ENCODE results near the gene ZNF771. TPM values are rescaled to one million over a fixed set of nuclear protein-coding genes. Genes with fewer than 3 reads are reported as not detected.

The ZNF771 gene
- polyA plus RNA-seq, 2 of the 4 experiments (the other 2 are of a cell fraction), result 5.7 to 7.2 TPM

DNA sequence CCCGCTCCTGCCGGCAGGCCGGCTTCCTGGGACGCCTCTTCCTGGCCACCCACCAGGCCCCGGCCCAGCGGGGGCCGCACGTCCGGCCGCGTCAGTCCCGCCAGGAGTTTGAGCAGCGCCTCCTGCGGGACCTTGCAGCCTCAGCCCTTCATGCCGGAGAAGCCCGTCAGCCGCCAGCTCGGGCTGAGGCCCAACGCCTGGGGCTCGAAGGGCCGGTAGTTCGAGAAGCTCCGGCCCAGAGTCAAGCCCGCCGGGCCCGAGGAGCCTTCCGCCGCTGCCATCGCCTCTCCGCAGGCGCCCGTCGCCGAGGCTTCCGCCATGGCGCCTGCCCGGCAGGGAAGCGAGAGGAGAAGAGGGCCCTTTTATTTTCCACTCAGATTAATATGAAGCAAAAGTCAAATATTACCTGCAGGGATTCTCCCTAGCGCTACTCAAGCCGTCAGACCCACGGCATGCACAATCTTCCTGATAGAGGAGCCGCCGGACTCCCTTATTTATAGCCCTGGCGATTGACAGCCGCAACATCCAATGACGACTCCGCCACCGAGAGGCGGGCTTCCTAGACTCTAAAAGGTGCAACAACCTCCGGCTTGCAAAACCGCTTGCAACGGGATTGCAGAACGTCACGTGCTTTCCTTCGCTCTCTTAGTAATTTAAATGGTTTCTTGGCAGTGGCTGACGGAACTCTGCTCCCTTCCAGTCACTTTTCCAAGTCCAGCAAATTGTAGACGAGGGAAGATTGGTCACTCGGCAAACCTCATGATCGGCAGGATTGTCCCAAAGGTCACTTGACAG lies 38.2 kb downstream of the ZNF771 start, which contains the start of gene SEPHS2 (continued):
- TF ChIP-seq, protein P1, sequence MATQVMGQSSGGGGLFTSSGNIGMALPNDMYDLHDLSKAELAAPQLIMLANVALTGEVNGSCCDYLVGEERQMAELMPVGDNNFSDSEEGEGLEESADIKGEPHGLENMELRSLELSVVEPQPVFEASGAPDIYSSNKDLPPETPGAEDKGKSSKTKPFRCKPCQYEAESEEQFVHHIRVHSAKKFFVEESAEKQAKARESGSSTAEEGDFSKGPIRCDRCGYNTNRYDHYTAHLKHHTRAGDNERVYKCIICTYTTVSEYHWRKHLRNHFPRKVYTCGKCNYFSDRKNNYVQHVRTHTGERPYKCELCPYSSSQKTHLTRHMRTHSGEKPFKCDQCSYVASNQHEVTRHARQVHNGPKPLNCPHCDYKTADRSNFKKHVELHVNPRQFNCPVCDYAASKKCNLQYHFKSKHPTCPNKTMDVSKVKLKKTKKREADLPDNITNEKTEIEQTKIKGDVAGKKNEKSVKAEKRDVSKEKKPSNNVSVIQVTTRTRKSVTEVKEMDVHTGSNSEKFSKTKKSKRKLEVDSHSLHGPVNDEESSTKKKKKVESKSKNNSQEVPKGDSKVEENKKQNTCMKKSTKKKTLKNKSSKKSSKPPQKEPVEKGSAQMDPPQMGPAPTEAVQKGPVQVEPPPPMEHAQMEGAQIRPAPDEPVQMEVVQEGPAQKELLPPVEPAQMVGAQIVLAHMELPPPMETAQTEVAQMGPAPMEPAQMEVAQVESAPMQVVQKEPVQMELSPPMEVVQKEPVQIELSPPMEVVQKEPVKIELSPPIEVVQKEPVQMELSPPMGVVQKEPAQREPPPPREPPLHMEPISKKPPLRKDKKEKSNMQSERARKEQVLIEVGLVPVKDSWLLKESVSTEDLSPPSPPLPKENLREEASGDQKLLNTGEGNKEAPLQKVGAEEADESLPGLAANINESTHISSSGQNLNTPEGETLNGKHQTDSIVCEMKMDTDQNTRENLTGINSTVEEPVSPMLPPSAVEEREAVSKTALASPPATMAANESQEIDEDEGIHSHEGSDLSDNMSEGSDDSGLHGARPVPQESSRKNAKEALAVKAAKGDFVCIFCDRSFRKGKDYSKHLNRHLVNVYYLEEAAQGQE (IDR thresholded peaks at IDR 0.05), result peak; percentile 56; the same call in 1 of the 2 replicates

DNA sequence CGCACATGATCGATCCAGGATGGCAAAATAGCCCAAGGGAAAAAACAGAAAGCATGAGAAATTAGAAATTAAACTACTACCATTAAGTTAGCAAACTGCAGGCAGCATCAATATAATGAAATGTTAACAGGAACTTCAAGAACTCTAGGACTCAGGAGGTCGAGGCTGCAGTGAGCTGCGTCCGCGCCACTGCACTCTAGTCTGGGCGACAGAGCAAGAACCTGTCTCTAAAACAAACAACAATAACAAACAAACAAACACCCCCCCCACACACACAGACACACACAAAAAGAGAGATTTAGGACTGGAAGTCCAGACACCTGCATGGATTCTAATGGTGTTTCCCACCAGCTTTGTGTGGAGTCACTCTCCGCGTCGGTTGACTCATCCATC lies 38.8 kb downstream of the ZNF771 start:
- ChIA-PET CTCF (interaction anchor here (1.3 to 6.7 kb wide), 4 partner anchors 15 to 183 kb away, joined by 5 to 36 read pairs (median 6); partner anchors contain the start of gene DCTPP1), POLR2A (interaction anchor here (0.6 to 2.5 kb wide), 5 partner anchors 15 to 188 kb away, joined by 3 to 11 read pairs (median 3); partner anchors contain the start of genes DCTPP1 and ZNF764)
- TF ChIP-seq, protein P2, sequence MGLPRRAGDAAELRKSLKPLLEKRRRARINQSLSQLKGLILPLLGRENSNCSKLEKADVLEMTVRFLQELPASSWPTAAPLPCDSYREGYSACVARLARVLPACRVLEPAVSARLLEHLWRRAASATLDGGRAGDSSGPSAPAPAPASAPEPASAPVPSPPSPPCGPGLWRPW (IDR thresholded peaks at IDR 0.05), result 0 out of 2 replicates have a peak, but pooled peaks have one; percentile 6
- TF ChIP-seq, protein P3, sequence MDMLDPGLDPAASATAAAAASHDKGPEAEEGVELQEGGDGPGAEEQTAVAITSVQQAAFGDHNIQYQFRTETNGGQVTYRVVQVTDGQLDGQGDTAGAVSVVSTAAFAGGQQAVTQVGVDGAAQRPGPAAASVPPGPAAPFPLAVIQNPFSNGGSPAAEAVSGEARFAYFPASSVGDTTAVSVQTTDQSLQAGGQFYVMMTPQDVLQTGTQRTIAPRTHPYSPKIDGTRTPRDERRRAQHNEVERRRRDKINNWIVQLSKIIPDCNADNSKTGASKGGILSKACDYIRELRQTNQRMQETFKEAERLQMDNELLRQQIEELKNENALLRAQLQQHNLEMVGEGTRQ (IDR thresholded peaks at IDR 0.05), result 0 out of 2 replicates have a peak, but pooled peaks have one; percentile 4
- TF ChIP-seq, protein P1 (IDR thresholded peaks at IDR 0.05), result no peak
- TF ChIP-seq KDM1A (IDR thresholded peaks at IDR 0.05; ENCODE audit: low read depth) (no peak), NR3C1 (IDR thresholded peaks at IDR 0.05) (no peak)
- ATAC-seq, result no peak
- peak overlapping the region; percentile 83 for H3K4me2 ChIP-seq
- no peak for DNase-seq (ENCODE audit: low read depth in 1 of 2, low spot score in 1 of 2)
- peak overlapping the region; percentile 84 for H3K4me3 ChIP-seq
- 74% methylated on average over 10 of the region's 10 CpGs for WGBS (ENCODE audit: missing lambda C conversion rate)
- H3K4me1 ChIP-seq, result peaks cover 19% of the 10 kb centered on the region
- H3K9me3 ChIP-seq, result no peaks in the 10 kb centered on the region
- FAIRE-seq, result no peak
- H3K27ac ChIP-seq, result peak overlapping the region; percentile 91 to 99

DNA sequence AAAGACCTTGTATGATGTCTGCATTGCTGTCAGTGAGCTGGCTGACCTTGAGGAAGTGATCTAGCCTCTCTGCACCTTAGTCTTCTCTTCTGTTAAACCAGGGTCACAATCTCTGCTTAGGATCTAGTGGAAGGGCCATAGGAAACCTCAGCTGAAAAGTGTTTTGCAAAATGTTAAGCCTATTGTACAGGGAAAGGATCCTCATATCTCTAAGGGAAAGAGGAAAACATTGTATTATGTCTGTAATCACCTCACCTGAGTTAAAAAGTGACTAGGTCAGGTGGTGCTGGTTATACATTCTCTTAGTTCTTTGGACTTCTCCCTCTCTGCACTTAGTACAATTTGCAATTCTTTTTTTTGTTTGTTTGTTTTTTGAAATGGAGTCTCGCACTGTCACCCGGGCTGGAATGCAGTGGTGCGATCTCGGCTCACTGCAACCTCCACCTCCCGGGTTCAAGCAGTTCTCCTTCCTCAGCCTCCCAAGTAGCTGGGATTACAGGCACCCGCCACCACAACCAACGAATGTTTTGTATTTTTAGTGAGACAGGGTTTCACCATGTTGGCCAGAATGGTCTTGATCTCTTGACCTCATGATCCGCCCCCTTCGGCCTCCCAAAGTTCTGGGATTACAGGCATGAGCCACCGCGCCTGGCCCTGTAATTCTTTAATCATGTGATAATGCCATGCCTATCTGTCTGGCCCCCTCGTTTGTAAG lies 40.3 kb downstream of the ZNF771 start:
- CTCF ChIA-PET, result interaction anchor here (1.0 to 6.7 kb wide), 6 partner anchors 17 to 181 kb away, joined by 4 to 36 read pairs (median 14); partner anchors contain the start of genes DCTPP1 and ZNF747
- Histone ChIP-seq H3K4me3 (no peak overlapping the region), H3K27ac (no peak overlapping the region), H3K9me3 (no peaks in the 10 kb centered on the region), H3K4me1 (peaks cover 19% of the 10 kb centered on the region), H3K4me2 (peak overlapping the region; percentile 51)
- TF ChIP-seq, protein P4, sequence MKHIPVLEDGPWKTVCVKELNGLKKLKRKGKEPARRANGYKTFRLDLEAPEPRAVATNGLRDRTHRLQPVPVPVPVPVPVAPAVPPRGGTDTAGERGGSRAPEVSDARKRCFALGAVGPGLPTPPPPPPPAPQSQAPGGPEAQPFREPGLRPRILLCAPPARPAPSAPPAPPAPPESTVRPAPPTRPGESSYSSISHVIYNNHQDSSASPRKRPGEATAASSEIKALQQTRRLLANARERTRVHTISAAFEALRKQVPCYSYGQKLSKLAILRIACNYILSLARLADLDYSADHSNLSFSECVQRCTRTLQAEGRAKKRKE (CRISPR knock-in tag; IDR thresholded peaks at IDR 0.05; ENCODE audit: low read depth), result no peak
- DNase-seq (ENCODE audit: low read depth in 1 of 2, low spot score in 1 of 2) (no peak), ATAC-seq (no peak), FAIRE-seq (no peak)
- 61% methylated on average over 12 of the region's 12 CpGs for WGBS (ENCODE audit: missing lambda C conversion rate)
- POLR2A ChIA-PET, result interaction anchor here (1.6 kb wide), 1 partner anchor 111 kb away, joined by 3 read pairs; the partner anchor contains the start of gene ZNF764
